HG02852 (cell line): Measurements from ENCODE around the gene MAP3K13.

Experiments used
- ATAC-seq: cut with Tn5 transposase; IDR thresholded peaks from one replicate; pipeline ENCODE4 v1.9.1; 2021; ENCODE audit warnings: mild to moderate bottlenecking, moderate library complexity; ENCODE audit not compliant: unreplicated experiment

The MAP3K13 gene

GRCh38 chr3:185362850-185363661 lies at the start of gene MAP3K13:
TSS of gene MAP3K13 (plus strand) at chr3:185363136. CDS start at chr3:185428582, 65,446 bp downstream.
- peak; percentile 93 for ATAC-seq

GRCh38 chr3:185313693-185314246 lies 49.2 kb upstream of the MAP3K13 start:
- ATAC-seq, result no peak

GRCh38 chr3:185316740-185317412 lies 46.1 kb upstream of the MAP3K13 start:
- no peak for ATAC-seq

DNA sequence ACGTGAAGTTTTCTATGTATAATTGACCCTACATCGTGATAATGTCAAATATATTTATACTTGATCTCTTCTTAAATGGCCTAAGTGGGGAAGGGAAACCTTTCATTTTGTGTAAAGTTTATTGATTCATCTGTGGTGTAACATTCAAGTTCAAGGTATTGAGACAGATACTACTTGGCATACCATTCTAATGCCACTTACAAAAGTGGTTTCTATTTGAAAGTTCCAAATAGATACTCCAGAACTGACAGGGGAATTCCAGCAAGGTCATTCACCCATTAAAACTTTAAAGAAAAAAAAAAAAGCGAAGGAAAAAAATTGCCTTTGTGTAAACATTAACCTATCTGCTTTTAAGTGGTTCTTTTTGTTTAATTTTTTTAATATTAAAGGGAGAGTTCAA lies 45.3 kb upstream of the MAP3K13 start:
- no peak for ATAC-seq

DNA sequence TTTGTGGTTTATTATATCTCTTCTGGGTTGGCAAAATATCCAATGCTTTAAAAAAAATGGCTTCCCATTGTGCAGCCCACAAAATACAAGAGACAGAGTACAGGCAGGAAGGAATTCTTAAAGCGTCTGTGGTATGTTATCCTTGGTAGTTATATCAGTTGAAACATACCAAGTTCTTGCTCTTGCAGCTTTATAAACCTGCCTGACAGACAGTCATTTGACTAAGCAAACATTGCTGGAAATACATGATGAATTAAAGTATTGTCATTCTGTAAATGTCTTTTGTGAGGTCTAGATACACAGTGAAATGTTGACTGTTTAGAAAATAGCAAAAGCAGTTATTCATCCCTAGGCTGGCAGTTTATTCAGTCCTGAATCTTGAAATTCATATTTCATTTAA lies 44.8 kb upstream of the MAP3K13 start:
- no peak for ATAC-seq

GRCh38 chr3:185319801-185320200 lies 43.1 kb upstream of the MAP3K13 start:
- no peak for ATAC-seq

GRCh38 chr3:185320949-185321348 lies 42.0 kb upstream of the MAP3K13 start:
- no peak for ATAC-seq

DNA sequence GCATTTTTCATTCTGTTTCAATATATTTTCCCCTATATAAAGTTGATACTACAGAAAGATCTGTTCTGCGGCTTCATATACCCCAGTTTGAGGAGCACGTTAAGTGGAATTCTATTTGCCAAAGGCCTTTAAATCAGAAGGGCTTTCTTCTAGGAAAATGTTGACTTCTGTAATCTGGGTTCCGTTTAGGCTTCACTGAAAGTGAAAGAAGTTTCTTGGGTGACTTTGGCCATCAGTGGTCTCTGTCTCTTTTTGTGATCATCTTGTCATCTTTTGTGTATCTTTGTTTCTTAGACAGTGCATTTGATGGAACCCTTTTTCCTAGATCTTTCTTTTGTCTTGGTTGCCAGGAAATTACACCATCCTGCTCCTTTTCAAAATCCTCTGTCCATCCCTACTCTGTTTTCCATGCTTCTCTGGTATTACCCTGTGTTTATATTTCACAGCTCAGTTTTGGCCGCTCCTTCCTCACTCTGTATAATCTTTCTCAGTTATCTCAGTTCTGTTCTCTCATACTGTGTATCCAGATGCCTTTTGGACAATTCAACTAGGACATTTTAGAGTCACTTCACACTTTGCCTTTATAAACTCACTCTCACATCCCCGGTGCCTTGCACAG lies 40.7 kb upstream of the MAP3K13 start:
- no peak for ATAC-seq

DNA sequence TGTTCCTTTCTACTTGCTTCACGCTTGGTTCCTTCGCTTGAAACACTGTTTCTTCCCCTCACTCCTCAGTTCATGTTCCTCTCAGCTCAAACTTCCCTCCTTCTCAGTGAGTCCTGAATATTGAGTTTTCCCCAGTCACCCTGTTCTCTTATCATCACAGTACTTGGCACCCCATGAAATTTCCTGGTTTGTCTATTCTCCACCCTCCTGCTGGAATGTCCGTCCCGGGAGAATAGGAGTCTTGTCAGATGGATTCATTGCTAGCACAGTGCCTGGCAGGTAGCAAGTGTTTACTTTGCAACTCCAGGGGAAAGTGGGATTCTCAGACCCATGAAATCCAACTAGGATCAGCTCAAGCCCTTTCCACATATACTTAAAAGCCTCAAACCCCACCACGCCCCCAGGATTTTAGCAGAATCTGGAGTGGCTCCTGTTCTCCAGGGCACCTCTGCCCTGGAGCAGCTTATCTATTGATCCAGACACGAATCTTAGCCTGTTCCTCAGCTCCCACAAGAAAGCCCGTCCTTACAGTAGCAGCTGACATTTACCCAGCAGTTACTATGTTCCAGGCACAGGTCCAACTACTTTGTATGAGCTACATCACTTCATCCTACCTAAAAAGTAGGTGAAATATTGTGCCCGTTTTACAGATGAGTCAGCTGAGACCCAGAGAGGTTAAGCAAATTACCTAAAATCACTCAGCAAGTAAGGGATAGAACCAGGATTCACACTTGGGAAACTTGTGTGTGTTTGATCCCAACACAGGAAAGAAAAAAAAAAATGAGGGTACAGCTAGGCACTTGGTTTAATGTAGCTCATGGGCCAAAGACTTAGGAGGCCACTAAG lies 36.8 kb upstream of the MAP3K13 start:
- no peak for ATAC-seq

- ATAC-seq, result no peak
These were observed 35.9 kb upstream of the MAP3K13 start for GRCh38 chr3:185327062-185327461.

- ATAC-seq, result no peak
These were observed 34.5 kb upstream of the MAP3K13 start for GRCh38 chr3:185328324-185329004.

- no peak for ATAC-seq
These were observed 32.7 kb upstream of the MAP3K13 start for GRCh38 chr3:185330238-185330637.

DNA sequence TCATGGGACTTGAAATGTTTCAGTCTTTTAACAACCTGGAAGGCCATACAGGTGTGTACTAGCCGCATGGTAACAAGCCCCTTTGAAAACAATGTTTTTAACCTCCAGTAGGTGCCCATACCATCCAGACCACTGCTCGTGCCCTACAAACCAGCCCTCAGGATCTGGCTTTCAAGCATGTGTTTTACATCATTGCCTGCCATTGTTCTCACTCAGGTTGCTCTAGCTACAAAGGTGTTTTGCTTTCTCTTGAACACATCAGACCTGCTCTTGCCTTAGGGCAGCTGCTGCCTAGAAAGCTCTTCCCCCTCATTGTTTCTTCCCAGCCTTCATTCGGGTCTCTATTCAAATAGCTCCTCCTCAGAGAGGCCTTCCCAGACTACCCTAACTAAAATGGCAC lies 32.3 kb upstream of the MAP3K13 start:
- no peak for ATAC-seq

- peak; percentile 98 for ATAC-seq
These were observed 30.8 kb upstream of the MAP3K13 start for GRCh38 chr3:185332026-185332735.

- no peak for ATAC-seq
These were observed 27.1 kb upstream of the MAP3K13 start for GRCh38 chr3:185335799-185336198.

- ATAC-seq, result no peak
These were observed 25.6 kb upstream of the MAP3K13 start for GRCh38 chr3:185337231-185337816.

GRCh38 chr3:185339945-185340344 lies 23.0 kb upstream of the MAP3K13 start:
- no peak for ATAC-seq

DNA sequence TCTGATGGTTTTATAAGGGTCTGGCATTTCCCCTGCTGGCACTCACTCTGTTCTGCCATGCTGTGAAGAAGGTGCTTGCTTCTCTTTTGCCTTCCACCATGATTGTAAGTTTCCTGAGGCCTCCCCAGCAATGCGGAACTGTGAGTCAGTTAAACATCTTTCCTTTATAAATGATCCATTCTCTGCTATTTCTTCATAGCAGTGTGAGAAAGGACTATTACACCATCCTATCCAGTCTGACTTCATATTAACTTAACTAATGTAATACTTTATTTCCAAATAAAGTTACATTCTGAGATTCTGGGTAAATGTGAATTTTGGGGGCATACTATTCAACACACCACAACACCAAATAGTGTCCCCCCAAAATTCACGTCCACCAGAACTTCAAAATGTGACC lies 22.2 kb upstream of the MAP3K13 start:
- ATAC-seq, result no peak
